ENCODE results near the gene PDS5B. TPM values are rescaled to one million over a fixed set of nuclear protein-coding genes. Genes with fewer than 3 reads are reported as not detected.

Gene PDS5B
- total and polyA plus RNA-seq, 10 of the 15 experiments (the other 5 are each of a cell fraction or from before 2014, with no cell fraction given) = 15.4 to 55.3 (median 30.7) TPM

GRCh38 chr13:32731074-32731473 is 144.8 kb downstream of the PDS5B start:
- ChIA-PET RAD21 (ENCODE audit: unreplicated experiment) (no interaction called here), CTCF (interaction anchor here (1.0 to 1.5 kb wide), 2 partner anchors 11 to 19 kb away, joined by 3 to 4 read pairs; no protein-coding TSS in a partner anchor), POLR2A (no interaction called here), SMC1A (ENCODE audit: uncharacterized antibody, unreplicated experiment) (interaction anchor here (1.5 kb wide), 1 partner anchor 12 kb away, joined by 3 read pairs; no protein-coding TSS in a partner anchor)
- no TSS peak for BruUV-seq (replicated peaks)
- Histone ChIP-seq H2AFZ (ENCODE audit: control insufficient read depth, low read depth, low read length) (no peak overlapping the region), H4K20me1 (ENCODE audit: control insufficient read depth, insufficient read depth) (no peaks in the 10 kb centered on the region), H3K4me2 (ENCODE audit: control insufficient read depth, insufficient read depth) (no peak overlapping the region), H3K9ac (ENCODE audit: control insufficient read depth, insufficient read depth, low read length) (no peak overlapping the region), H3K79me2 (ENCODE audit: control insufficient read depth, insufficient read depth, low read length) (peaks cover 2% of the 10 kb centered on the region), H3K27me3 (replicated peaks in 1 of 2; ENCODE audit: control insufficient read depth in 2 of 2, insufficient read depth in 2 of 2, low read length in 1 of 2) (no peaks in the 10 kb centered on the region), H3K27ac (ENCODE audit: control insufficient read depth, insufficient read depth) (no peak overlapping the region), H3K36me3 (ENCODE audit: control insufficient read depth in 2 of 2, insufficient read depth in 2 of 2, low read length in 1 of 2) (peaks cover 0 to 6% of the 10 kb centered on the region in 2 experiments; a peak in 3 of 4 replicates), H3K4me3 (no peak overlapping the region), H3K9me3 (replicated peaks; ENCODE audit: control insufficient read depth, insufficient read depth, low read length) (peaks cover 2% of the 10 kb centered on the region; the same call in 2 of the 3 replicates), H3K4me1 (ENCODE audit: control insufficient read depth, insufficient read depth, low read length) (no peaks in the 10 kb centered on the region)
- intact Hi-C loops (cut with micrococcal nuclease; ENCODE audit: unreplicated experiment) (no loop called here), in situ Hi-C loops (cut with MboI) (no loop called here)
- no peak for TF ChIP-seq MXI1 (IDR thresholded peaks at IDR 0.05; ENCODE audit: low read depth, low read length)
- no peak for TF ChIP-seq PKNOX1 (IDR thresholded peaks at IDR 0.05)
- no peak for TF ChIP-seq POLR2A (IDR thresholded peaks at IDR 0.05; ENCODE audit: low read depth, low read length)
- no peak for TF ChIP-seq EZH2 (IDR thresholded peaks at IDR 0.05; ENCODE audit: borderline replicate concordance, control insufficient read depth, low read depth, low read length)
- no peak for TF ChIP-seq SMARCA5 (IDR thresholded peaks at IDR 0.05)
- no peak for TF ChIP-seq RAD51 (IDR thresholded peaks at IDR 0.05)
- TF ChIP-seq E2F8 (IDR thresholded peaks at IDR 0.05; ENCODE audit: low read depth, partially characterized antibody) = no peak
- TF ChIP-seq RELB (IDR thresholded peaks at IDR 0.05; ENCODE audit: low read depth) = no peak
- no peak for FAIRE-seq
- no peak for DNase-seq (ENCODE audit: low read depth, low spot score)
- WGBS (ENCODE audit: insufficient coverage, insufficient replicate concordance, low lambda C conversion rate, missing lambda C conversion rate) = 93% methylated on average over 3 of the region's 3 CpGs
- ATAC-seq = no peak

Measured in GM12878 (cell line).